Measurements from ENCODE around the gene RUNX2.

DNA sequence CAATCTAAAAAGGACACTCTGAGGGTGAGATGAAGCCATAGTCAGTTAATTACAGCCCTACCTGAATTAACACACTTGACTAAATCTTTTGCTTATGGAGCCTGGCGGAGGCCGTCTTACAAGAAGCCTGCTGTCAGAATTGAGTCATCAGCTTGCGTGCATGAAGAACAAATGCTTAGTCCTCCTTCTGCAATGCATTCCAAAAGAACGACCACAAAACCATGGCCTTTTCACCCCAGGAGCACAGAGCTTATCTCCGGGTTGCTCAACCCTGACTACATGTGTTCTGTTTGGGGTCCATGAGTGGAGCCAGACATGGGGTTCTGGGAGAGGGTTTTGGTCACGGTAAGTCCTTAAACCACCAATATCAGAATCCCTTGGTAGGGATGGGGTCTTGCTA, 369.5 kb downstream of the RUNX2 start:
- TF ChIP-seq, protein P1, sequence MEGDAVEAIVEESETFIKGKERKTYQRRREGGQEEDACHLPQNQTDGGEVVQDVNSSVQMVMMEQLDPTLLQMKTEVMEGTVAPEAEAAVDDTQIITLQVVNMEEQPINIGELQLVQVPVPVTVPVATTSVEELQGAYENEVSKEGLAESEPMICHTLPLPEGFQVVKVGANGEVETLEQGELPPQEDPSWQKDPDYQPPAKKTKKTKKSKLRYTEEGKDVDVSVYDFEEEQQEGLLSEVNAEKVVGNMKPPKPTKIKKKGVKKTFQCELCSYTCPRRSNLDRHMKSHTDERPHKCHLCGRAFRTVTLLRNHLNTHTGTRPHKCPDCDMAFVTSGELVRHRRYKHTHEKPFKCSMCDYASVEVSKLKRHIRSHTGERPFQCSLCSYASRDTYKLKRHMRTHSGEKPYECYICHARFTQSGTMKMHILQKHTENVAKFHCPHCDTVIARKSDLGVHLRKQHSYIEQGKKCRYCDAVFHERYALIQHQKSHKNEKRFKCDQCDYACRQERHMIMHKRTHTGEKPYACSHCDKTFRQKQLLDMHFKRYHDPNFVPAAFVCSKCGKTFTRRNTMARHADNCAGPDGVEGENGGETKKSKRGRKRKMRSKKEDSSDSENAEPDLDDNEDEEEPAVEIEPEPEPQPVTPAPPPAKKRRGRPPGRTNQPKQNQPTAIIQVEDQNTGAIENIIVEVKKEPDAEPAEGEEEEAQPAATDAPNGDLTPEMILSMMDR (IDR thresholded peaks at IDR 0.05): no peak
- TF ChIP-seq POLR2A (IDR thresholded peaks at IDR 0.05): no peak

Measured in breast epithelium (tissue), 3 donors.